ENCODE results near the gene RNF213. TPM values are rescaled to one million over a fixed set of nuclear protein-coding genes. Genes with fewer than 3 reads are reported as not detected.

The RNF213 gene
- total RNA-seq, 1 experiment from 2014 or later = 44.5 TPM

GRCh38 chr17:80286638-80286960 lies 25.9 kb downstream of the RNF213 start:
- TF ChIP-seq MAX (IDR thresholded peaks at IDR 0.05) (no peak), FOSL1 (IDR thresholded peaks at IDR 0.05; ENCODE audit: low read depth) (no peak), CBX3 (IDR thresholded peaks at IDR 0.05; ENCODE audit: low read depth) (no peak), EZH2phosphoT487 (IDR thresholded peaks at IDR 0.05; ENCODE audit: borderline replicate concordance) (no peak), POLR2A (IDR thresholded peaks at IDR 0.05; ENCODE audit: borderline replicate concordance, extremely low read depth, insufficient read depth, insufficient read length) (no peak), CEBPB (IDR thresholded peaks at IDR 0.05; ENCODE audit: low read depth) (no peak), EGR1 (IDR thresholded peaks at IDR 0.05; ENCODE audit: low read depth) (no peak), REST (IDR thresholded peaks at IDR 0.05; ENCODE audit: low read depth) (no peak), JUND (IDR thresholded peaks at IDR 0.05) (no peak), TCF7L2 (IDR thresholded peaks at IDR 0.05; ENCODE audit: borderline replicate concordance, extremely low read depth, insufficient read depth, insufficient read length) (no peak), RAD21 (IDR thresholded peaks at IDR 0.05; ENCODE audit: low read depth) (no peak), SP1 (IDR thresholded peaks at IDR 0.05; ENCODE audit: low read depth) (no peak), ZFX (IDR thresholded peaks at IDR 0.05) (no peak)
- no peaks in the 10 kb centered on the region for H3K4me1 ChIP-seq (ENCODE audit: control insufficient read depth in 1 of 2, insufficient read depth in 2 of 2, low read length in 2 of 2)
- ChIA-PET POLR2A (no interaction called here), RAD21 (ENCODE audit: low non-redundant PET in 1 of 2, low total read pairs in 2 of 2, uncharacterized antibody in 2 of 2, unreplicated experiment in 2 of 2) (no interaction called here), CTCF (no interaction called here)
- H3K9me3 ChIP-seq (ENCODE audit: control insufficient read depth in 1 of 2, insufficient read depth in 1 of 2, low read depth in 1 of 2, low read length in 2 of 2) = no peaks in the 10 kb centered on the region
- no peak overlapping the region for H3K27ac ChIP-seq (ENCODE audit: low read depth, low read length)
- no peak overlapping the region for H2AFZ ChIP-seq (ENCODE audit: low read depth, low read length, poor library complexity, severe bottlenecking)
- peaks cover 4% of the 10 kb centered on the region; the same call in 1 of the 2 replicates for H4K20me1 ChIP-seq (ENCODE audit: insufficient read depth)
- H3K27me3 ChIP-seq (ENCODE audit: insufficient read depth, low read length) = no peaks in the 10 kb centered on the region
- intact Hi-C loops (cut with micrococcal nuclease) = no loop called here
- H3K9me2 ChIP-seq (ENCODE audit: insufficient read depth) = no peaks in the 10 kb centered on the region
- H3K36me3 ChIP-seq (ENCODE audit: control insufficient read depth in 1 of 2, insufficient read depth in 2 of 2, low read length in 2 of 2) = peaks cover 7 to 14% of the 10 kb centered on the region in 2 experiments; a peak in 2 of 4 replicates
- H3K4me2 ChIP-seq (ENCODE audit: low read length) = no peak overlapping the region
- no TSS peak for BruUV-seq (replicated peaks)
- no peaks in the 10 kb centered on the region for H3K79me2 ChIP-seq (ENCODE audit: insufficient read depth, low read length)
- DNase-seq (ENCODE audit: low read depth, low spot score) (no peak), ATAC-seq (no peak)
- no peak overlapping the region for H3K4me3 ChIP-seq (replicated peaks in 1 of 2; ENCODE audit: low read depth in 1 of 2, low read length in 2 of 2)
- no peak overlapping the region for H3K9ac ChIP-seq (ENCODE audit: low read length)
